WTC11 (cell line): ENCODE results near the gene GNG3. TPM values are rescaled to one million over a fixed set of nuclear protein-coding genes. Genes with fewer than 3 reads are reported as not detected.

Experiments
- AFF4 ChIP-seq: sonication (generic); formaldehyde crosslinking; IDR thresholded peaks from 2 replicates; pipeline ENCODE4 v1.8.1; 2023; ENCODE audit warnings: mild to moderate bottlenecking, missing genetic modification reagents, borderline replicate concordance
- CTCF ChIP-seq: fragments of 200-600 bp; IDR thresholded peaks from 2 replicates; pipeline ENCODE4 v1.8.0; 2022; ENCODE audit warnings: antibody characterized with exemption
- EMX1 ChIP-seq: fragments of 250-450 bp; sonication (Bioruptor Pico); IDR thresholded peaks from 2 replicates; pipeline ENCODE4 v1.8.0; 2021; ENCODE audit warnings: mild to moderate bottlenecking
- FOXJ3 ChIP-seq: sonication (generic); formaldehyde crosslinking; IDR thresholded peaks from 2 replicates; pipeline ENCODE4 v1.9.0; 2021; ENCODE audit warnings: missing genetic modification reagents, mild to moderate bottlenecking, borderline replicate concordance
- MYBL2 ChIP-seq: sonication (generic); formaldehyde crosslinking; IDR thresholded peaks from 2 replicates; pipeline ENCODE4 v1.8.1; 2023; ENCODE audit warnings: mild to moderate bottlenecking, moderate library complexity, missing genetic modification reagents
- NFATC4 ChIP-seq: fragments of 250-450 bp; sonication (Bioruptor Pico); IDR thresholded peaks from 2 replicates; pipeline ENCODE4 v1.9.0; 2021; ENCODE audit warnings: mild to moderate bottlenecking
- NR1H2 ChIP-seq: sonication (generic); formaldehyde crosslinking; IDR thresholded peaks from 2 replicates; pipeline ENCODE4 v1.9.0; 2021; ENCODE audit warnings: mild to moderate bottlenecking, moderate library complexity, missing genetic modification reagents
- OVOL2 ChIP-seq: fragments of 250-450 bp; sonication (Bioruptor Pico); IDR thresholded peaks from 2 replicates; pipeline ENCODE4 v1.9.0; 2021; ENCODE audit warnings: mild to moderate bottlenecking, borderline replicate concordance
- PREB ChIP-seq: sonication (generic); formaldehyde crosslinking; IDR thresholded peaks from 2 replicates; pipeline ENCODE4 v1.8.1; 2022; ENCODE audit warnings: mild to moderate bottlenecking, missing genetic modification reagents, moderate library complexity, borderline replicate concordance
- PRRX2 ChIP-seq: fragments of 250-450 bp; sonication (Bioruptor Pico); IDR thresholded peaks from 2 replicates; pipeline ENCODE4 v1.8.0; 2021; ENCODE audit warnings: mild to moderate bottlenecking
- TP53 ChIP-seq: sonication (generic); formaldehyde crosslinking; IDR thresholded peaks from 2 replicates; pipeline ENCODE4 v1.8.1; 2023; ENCODE audit warnings: mild to moderate bottlenecking, missing genetic modification reagents
- ZNF121 ChIP-seq: sonication (generic); formaldehyde crosslinking; IDR thresholded peaks from 2 replicates; pipeline ENCODE4 v1.8.0; 2023; ENCODE audit warnings: missing genetic modification reagents
- ZNF138 ChIP-seq: sonication (generic); formaldehyde crosslinking; conservative IDR thresholded peaks from 2 replicates; pipeline ENCODE4 v1.8.1; 2022; ENCODE audit warnings: mild to moderate bottlenecking, moderate library complexity, missing genetic modification reagents
- ZNF219 ChIP-seq: sonication (generic); formaldehyde crosslinking; IDR thresholded peaks from 2 replicates; pipeline ENCODE4 v1.8.0; 2023; ENCODE audit warnings: missing genetic modification reagents, mild to moderate bottlenecking, borderline replicate concordance
- ZNF425 ChIP-seq: fragments of 250-450 bp; sonication (Bioruptor Pico); conservative IDR thresholded peaks from 2 replicates; pipeline ENCODE4 v1.9.0; 2021; ENCODE audit warnings: mild to moderate bottlenecking
- ZNF532 ChIP-seq: fragments of 250-450 bp; sonication (Bioruptor Pico); IDR thresholded peaks from 2 replicates; pipeline ENCODE4 v1.9.0; 2021; ENCODE audit warnings: mild to moderate bottlenecking, borderline replicate concordance
- total RNA-seq: library from RNA; stranded (reverse); gene quantifications from 3 replicates; pipeline ENCODE4 v1.2.3, GENCODE V29; 2021
- TF ChIP-seq, protein P1 (sequence below): sonication (generic); formaldehyde crosslinking; IDR thresholded peaks from 2 replicates; pipeline ENCODE4 v1.8.1; 2023; ENCODE audit warnings: mild to moderate bottlenecking, moderate library complexity, missing genetic modification reagents

Gene GNG3
- total RNA-seq, 1 experiment from 2014 or later: 6.0 TPM

DNA sequence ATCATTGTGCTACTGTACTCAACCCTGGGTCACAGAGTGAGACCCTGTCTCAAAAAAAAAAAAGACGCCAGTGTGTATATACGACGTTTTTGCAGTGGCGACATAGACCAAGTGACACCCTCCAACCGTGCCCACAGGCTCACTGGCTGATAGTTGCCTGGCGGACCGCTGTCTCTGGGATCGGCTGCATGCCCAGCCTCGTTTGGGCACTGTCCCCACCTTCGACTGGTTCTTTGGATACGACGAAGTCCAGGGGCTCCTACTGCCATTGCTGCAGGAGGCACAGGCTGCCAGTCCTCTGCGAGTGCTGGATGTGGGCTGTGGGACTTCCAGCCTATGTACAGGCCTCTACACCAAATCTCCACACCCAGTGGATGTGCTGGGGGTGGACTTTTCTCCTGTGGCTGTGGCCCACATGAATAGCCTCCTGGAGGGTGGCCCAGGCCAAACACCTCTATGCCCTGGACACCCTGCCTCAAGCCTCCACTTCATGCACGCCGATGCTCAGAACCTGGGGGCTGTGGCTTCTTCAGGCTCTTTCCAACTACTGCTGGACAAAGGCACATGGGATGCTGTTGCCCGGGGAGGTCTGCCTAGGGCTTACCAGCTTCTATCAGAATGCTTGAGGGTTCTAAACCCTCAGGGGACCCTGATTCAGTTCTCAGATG is 41.1 kb upstream of the GNG3 start (continued):
- no peak for TF ChIP-seq TP53 (CRISPR knock-in tag)
- TF ChIP-seq AFF4: no peak
- TF ChIP-seq ZNF425 (CRISPR knock-in tag): peak; percentile 56; the same call in 1 of the 2 replicates
- no peak for TF ChIP-seq CTCF
- peak; percentile 56 for TF ChIP-seq PRRX2
- TF ChIP-seq FOXJ3: 0 out of 2 replicates have a peak, but pooled peaks have one; percentile 45
- TF ChIP-seq EMX1 (CRISPR knock-in tag): peak; percentile 85; the same call in 1 of the 2 replicates
- no peak for TF ChIP-seq ZNF138
- TF ChIP-seq MYBL2 (CRISPR knock-in tag): no peak
- TF ChIP-seq NR1H2 (CRISPR knock-in tag): no peak
- TF ChIP-seq, protein P1, sequence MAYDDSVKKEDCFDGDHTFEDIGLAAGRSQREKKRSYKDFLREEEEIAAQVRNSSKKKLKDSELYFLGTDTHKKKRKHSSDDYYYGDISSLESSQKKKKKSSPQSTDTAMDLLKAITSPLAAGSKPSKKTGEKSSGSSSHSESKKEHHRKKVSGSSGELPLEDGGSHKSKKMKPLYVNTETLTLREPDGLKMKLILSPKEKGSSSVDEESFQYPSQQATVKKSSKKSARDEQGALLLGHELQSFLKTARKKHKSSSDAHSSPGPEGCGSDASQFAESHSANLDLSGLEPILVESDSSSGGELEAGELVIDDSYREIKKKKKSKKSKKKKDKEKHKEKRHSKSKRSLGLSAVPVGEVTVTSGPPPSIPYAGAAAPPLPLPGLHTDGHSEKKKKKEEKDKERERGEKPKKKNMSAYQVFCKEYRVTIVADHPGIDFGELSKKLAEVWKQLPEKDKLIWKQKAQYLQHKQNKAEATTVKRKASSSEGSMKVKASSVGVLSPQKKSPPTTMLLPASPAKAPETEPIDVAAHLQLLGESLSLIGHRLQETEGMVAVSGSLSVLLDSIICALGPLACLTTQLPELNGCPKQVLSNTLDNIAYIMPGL: no peak
- TF ChIP-seq OVOL2 (CRISPR knock-in tag): no peak
- no peak for TF ChIP-seq ZNF219 (CRISPR knock-in tag)
- no peak for TF ChIP-seq ZNF121 (CRISPR knock-in tag)
- 0 out of 2 replicates have a peak, but pooled peaks have one; percentile 55 for TF ChIP-seq ZNF532 (CRISPR knock-in tag)
- TF ChIP-seq NFATC4 (CRISPR knock-in tag): peak; percentile 19
- no peak for TF ChIP-seq PREB (CRISPR knock-in tag)
